GM18907 (cell line): ENCODE data around the gene MAP7D1.

ENCODE experiments used
- ATAC-seq: cut with Tn5 transposase; IDR thresholded peaks from one replicate; pipeline ENCODE4 v1.9.1; 2021; ENCODE audit warnings: mild to moderate bottlenecking, moderate library complexity; ENCODE audit not compliant: unreplicated experiment

MAP7D1 gene

DNA sequence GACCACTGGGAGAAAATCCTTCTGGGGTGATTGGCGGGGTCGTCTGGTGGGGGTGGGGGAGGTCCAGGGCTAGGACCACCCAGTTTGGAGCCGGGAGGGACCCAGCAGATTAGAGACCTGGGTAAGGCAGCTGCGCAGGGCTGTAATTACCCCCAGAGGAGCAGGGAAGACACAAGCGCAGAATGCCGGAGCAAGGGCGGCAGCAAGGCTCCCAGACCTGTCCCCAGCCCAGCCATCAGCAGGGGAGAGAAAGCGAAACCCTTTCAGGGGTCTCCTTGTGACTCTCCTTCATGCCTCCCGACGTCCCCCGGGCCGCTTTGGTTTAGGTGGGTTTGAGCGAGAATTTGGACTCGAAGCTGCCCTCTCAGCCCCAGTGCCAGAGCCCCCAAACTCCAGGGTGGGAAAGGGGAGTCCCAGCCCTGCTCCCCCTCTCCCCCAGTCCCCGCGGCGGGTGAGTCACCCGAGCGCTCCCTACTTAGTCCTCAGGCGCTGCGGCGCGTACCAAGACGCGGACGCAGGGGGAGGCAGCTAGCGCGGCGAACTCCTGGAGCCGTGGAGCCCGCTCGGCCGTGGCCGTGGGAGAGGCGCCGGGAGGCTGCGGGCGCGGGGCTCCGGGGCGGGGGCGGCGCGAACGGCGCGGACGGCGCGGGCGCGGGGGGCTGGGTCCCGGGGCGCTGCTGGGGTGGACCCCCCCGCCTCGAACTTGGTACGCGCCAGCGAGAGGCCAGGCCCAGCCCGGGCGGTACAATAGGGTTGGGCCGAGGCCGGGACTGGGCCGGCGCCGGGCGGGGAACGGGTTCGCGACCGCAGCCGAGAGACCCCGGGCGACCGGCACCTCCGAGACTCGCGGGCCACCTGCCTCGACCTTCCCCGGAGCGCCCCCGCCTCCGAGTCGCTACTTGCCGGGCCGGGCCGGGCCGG is at the start of gene MAP7D1:
Gene MAP7D1, plus strand, starts transcription at position 753 of the 921 bp plus-strand sequence. CDS start 258 bp downstream, outside the sequence.
- peak; percentile 56 for ATAC-seq

DNA sequence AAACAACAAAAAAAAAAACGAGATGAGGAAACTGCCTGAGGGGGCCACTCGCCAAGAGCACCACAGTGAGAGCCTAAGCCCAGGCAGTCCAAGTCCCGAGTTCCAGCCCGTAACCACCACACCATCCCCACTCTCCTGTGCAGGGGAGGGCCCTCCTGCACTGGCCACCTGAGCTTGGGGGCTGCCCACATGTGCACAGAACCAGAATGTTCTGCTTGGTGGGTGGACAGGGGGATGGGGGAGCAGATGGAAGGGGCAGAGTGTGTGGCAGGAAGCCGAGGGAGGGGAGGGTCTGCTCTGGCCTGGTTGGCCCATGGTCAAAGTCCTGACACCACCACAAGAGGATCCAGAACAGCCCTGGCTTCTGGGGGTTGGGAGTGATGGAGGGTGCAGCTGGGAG is 49.7 kb upstream of the MAP7D1 start:
- no peak for ATAC-seq

DNA sequence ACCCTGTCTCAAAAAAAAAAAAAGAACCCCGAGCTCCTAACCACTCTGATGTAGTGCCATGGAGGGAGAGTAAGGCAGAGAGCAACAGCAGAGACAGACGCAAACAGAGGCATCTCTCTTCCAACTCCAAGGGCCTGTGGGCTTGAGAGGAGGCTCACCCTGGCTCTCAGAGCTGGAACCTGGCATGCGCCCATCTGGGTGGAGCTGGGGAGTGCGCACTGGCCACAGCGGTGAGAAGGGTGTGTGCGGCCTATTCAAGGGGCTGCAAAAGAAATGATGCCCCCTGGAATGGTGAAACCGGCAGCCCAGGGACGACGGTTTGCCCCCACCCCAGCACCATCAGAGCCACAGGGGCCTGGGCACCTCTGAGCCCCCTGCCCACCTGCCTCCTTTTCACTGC is 48.6 kb upstream of the MAP7D1 start:
- ATAC-seq = no peak

DNA sequence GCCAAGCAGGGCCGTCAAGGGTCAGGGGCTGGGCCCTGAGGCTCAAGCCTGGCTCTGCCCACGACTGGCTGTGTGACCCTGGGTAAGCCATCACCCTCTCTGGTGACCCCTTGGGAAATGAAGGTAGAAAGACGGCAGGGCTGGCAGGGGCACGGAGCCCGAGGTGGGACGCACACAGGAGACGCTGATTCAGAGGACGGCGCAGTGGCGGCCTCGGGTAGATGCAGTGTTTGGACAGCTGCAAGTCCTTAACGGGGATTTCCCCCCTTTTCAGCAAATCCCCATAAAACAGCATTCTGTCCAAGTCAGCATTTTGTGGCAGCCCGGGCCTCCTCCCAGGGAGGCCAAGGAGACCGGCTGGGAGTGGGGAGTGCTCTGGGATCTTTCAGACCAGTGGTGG is 47.6 kb upstream of the MAP7D1 start:
- ATAC-seq = no peak

DNA sequence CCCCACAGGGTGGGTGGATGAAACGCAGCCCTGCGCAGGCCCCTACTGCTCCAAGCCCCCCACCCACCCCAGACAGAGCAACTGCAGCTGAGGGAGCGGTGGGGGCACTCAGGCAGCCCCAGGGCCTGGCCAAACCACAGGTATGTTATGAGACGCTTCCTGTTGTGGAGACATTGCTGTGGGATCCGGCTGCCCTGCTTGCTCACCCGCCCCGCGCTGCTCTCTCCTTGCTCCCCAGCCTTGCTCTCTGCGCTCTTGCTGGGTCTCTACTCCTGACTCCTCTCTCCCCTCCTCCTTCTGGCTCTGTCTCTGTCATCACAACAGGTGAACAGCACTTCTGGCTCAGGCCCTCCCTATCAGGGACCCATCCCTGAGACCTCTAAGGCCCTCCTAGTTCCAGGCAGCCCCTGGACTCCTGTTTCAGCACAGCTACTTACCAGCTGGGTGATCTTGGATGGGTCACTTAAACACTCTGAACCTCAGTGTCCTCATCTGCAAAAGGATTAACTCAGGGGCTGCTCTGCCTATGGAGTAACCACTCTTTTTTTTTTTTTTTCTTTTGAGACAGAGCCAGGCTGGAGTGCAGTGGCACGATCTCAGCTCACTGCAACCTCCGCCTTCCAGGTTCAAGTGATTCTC is 46.8 kb upstream of the MAP7D1 start:
- no peak for ATAC-seq

DNA sequence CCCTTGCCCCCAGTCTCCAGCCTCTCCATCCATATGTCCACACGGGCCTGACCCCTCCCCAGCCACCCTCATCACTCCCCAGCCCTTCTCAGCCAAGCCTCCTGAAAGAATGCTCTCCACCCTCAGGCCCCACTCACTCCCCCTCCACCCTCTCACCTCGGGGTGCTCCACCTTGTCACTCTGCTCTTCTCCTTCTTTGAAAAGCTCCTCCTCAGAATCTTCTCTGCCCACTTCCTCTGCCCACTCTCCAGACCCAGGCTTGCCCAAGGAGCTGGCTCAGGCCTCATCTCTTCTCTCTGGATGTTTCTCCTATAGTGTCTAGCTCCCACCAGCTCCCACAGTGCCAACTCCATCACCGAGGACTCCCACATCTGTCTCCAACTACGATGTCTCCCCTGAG is 44.8 kb upstream of the MAP7D1 start:
- ATAC-seq = no peak

DNA sequence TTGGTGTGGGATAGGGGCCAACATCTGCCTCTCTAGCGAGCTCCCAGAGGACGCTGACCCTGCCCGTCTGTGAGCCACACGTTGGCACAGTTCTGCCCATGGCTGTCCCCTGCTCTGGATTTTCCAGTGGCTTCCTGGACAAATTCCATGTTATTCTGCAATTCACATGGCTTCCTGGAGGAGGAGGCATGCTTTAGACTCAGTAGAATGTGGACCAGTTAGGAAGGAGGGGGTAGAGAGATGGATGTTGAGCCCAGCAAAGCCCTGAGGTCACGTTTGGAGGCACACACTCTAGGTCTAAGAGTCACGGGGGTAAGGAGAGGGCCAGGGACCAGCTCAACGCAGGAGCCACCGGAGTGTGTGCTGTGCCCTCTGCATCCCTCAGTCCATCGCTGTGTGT is 43.1 kb upstream of the MAP7D1 start:
- ATAC-seq = no peak

DNA sequence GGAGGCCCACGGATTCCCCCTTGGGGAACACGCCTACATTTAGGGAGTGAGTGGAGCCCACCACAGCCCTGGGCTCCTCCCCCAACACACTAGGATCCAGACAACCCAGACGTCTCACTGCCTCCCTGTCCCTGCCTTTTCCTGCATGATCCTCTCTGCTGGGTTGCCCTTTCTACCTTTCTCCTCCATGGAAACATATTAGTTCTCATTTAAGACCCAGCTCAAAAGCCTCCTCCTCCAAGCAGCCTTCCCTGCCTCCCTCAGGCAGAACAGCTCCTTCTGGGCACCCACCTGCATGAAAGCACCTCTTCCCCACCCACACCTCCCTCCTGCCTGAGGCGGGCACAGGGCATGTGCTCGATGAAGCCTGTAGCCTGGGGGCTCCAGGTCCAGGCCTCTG is 41.6 kb upstream of the MAP7D1 start:
- no peak for ATAC-seq

DNA sequence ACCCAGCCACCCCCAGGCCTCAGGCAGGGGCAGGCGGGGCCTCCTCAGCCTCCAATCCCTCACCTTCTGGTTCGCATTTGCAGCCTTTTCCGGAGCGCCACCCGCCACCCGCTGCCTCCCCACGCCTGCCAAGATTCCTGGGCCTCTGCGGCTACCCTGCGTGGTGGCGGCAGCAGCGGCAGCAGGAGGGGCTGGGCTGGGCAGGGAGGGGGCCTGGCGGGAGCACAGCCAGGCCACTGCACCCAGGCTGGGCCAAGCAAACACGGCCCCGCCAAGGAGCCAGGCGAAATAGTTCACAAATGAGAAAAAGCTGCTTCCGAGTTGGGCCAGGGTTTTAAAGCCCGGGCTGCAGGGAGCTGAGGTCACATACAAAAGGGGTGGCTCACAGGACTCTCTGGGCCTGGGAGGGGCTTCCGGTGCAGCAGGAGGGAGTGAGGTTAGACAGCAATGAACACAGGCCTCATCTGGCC is 40.7 kb upstream of the MAP7D1 start:
- no peak for ATAC-seq

DNA sequence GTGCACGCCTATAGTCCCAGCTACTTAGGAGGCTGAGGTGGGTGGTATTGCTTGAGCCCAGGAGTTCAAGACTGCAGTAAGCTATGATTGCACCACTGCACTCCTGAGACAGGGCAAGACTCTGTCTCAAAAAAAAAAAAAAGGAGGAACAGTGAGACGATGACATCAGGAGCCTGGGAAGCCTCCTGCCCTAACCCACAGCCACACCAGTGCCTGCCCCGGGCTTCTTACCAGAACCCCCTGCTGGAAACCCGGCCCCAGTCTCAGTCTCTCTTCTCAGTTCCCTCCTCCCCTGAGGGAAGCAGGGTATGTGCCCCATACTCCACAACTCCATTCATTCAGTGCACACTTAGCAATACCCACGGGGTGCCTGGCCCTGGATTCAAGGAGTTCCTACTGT is 40.0 kb upstream of the MAP7D1 start:
- ATAC-seq = no peak

DNA sequence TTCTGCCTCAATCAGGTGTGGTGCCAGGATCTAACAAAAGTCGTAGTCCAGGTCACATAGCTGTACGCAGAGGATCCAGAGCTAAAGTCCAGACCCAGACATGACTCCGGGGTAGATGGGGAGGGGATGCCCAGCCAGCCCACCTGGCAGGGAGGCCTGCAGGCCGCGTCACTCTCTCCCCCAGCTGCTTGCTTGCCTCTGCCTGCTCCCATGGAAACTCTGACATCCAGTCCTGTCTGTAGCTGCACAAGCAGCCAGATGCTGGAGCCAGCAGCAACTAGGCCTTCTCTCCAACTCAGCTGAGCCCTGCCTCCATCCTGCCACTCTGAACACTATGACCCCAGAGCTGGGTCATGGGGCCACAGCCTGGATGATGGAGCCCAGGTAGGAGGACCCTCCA is 39.1 kb upstream of the MAP7D1 start:
- ATAC-seq = no peak

DNA sequence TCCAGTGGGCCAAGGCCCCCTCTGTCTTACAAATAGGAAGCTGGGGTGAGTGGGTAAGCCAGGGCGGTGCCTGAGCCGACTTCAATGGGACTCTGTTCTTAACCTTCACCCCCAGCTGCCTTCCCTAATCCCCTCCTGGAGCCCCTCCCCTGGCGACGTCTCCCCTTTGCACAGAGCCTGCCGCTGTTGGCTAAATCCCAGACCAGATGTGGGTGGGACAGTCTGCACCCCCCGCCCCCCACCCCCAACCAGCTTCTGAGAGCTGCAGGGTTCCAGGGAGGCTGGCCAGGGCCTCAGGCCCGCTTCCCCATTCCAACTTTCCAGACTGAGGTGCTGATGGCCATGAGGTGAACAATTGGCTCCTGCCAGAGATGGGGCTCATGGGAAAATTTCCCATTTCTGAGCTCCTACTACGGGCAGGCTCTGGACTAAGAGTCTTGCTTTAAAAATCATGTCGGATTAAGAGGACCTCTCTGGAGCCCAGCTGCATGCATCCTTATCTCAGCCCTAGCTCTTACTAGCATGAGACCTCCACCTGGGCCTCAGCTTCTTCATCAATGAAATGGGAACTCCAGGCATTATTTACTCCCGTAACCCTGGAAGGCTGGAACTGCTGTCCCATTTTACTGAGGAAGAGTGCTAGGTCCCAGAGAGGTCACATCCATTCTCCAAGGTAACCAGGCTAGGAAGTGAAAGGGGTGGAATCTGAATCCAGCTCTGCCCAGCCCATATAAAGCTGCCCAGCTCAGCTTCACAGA is 37.3 kb upstream of the MAP7D1 start:
- ATAC-seq = no peak

DNA sequence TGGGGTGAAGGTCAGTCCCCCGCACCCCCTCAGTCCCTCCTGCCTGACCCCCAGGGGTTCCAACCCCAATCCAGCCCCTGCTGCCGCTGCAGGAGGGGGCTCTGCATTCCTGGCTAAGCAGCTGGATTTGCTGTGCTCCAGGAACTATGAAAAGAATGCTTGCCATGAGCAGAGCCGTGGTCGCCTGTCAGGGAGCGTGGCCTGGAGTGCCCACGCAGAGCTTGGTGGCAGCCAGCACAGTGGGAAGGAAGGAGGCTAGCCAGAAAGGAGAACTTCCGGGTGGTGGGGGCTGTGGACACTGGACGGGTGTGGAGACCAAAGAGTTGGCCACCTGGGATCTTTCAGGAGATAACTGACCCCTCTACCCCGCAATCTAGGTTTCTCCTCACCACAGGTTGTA is 36.5 kb upstream of the MAP7D1 start:
- no peak for ATAC-seq

DNA sequence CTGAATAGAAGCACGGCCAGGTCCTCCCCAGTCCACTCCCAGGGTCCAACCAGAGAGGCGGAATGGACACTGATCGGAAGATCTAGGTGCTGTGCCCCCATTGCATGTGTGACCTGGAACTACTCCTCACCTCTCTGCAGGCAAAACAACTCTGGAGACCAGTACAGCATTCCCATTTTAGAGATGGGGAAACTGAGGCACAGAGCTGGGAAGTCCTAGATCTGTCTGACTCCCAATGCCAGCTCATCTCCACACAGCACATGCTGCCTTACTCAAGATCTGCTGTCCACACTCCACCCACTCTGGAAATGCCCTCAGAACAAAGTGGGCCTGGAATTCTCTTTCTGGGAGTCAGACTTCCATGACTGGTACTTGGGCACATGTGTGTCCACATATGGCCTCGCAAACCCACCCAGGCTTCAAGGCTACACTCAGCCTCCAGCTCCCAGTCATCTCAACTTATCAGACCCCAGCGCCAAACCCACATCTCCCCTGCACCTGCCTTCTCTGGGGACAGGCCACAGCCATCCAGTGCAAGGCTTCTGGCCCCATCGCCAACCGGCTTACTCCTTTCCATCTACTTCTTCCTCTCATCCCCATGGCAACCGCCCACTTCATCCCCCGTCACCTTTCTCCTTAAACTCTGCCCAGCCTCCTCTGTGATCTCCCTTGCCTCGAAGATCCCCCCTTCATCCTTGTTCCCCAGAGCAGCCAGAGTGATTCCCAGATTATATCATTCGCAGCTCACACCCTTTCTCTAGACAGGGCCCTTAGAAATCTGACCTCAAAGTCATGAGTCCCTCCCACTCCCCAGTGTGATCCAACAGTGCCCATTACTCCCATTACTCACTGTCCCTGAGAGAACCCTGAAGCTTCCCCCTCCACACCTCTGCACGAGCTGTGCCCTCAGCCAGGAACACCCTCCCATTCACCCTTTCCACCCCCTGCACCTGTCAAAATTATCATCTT is 33.6 kb upstream of the MAP7D1 start:
- ATAC-seq = no peak

DNA sequence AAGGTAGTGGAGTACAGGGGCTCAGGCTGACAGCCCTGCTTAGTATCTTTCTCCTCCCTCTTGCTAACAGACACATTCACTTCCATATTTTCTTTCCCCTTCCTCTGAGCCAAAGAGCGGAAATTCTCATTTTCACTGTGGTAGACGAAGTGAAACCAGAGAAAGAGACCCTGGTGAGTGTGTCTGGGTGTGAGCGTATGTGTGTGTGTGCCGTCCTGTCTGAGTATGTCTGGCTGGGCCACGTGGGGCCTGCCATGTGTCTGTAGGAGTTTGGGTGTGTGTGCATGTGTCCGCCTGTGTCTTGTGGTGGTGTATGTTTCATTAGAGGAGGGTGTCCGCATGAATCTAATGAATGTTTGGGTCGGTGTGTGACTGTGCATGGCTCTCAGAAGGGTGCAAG is 32.6 kb upstream of the MAP7D1 start:
- no peak for ATAC-seq

DNA sequence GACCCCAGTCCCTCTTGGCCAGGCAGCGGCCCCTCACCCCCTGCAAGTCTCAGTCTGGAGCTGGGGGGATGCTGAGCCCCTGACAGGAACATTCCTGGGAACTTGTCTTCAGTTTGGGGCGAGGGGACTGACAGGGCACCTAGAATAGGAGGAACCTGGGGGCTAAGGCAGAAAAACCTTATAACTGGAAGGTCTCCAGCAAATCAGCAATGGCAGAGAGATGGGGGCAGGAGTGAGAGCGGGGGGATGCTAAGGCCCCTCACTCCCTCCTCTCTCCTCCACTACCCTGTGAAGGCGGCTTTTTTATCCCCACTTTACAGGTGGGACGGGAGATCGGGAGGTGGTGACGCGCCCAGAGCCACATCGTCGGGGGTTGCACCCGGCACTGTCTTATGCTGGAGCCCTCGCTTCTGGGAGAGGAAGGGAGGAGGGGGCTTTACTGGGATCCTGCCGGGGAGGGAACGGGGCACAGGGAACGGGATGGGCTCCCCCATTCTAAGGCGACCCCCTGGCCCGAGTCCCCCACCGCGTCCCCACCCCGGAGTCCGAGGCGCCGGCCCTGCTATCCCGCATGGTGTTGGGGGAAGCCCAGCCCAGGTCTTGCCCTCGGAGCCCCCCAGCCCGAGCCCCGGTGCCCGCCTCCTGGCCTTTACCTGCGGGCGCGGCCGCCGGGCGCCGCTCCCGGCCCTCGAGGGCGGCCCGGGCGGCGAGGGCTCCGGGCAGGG is 31.4 kb upstream of the MAP7D1 start:
- ATAC-seq = no peak

DNA sequence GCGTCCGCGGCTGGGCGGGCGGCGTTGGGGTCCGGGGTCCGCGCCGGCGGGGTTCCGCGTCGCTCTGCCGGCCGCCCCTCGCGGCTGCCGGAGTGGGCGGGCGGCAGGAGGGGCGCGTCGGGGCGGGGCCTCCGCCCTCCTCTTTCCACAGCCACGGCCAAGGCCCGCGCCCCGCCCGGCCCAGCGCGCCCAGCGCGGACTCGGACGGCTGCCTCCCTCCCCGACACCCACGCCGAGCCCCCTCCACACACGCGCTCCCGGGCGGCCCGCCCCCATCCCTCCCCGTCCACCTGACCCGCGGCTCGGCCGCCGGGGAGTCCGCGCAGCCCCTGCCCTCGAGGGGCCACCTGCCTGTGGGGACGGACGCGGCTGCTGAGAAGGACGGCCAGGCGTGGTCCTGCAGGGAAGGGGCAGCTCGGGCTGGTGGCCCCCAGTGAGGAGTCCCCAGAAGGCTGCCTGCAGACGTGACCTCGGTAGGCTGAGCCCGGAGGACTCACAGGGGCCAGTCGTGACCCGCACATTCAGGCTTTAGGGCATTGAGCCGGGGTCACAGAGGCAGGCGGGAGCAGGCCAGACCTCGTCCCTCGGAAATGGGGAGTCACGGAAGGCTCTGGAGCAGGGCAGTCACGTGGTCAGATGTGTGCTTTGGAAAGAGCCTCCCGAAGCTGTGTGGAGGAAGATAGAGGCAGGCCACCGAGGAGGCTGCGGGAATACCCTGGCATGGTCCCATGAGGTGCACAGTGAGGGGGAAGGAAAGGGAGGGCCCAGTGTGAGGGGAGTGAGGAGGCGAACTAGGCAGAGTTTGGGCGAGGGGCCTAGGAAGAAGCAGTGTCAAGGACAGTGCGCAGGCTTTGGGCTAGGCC is 30.6 kb upstream of the MAP7D1 start, which contains the start of gene COL8A2:
Gene COL8A2, minus strand, starts transcription at position 94 of the 863 bp plus-strand sequence. CDS start 24,980 bp downstream, outside the sequence.
- ATAC-seq = no peak

DNA sequence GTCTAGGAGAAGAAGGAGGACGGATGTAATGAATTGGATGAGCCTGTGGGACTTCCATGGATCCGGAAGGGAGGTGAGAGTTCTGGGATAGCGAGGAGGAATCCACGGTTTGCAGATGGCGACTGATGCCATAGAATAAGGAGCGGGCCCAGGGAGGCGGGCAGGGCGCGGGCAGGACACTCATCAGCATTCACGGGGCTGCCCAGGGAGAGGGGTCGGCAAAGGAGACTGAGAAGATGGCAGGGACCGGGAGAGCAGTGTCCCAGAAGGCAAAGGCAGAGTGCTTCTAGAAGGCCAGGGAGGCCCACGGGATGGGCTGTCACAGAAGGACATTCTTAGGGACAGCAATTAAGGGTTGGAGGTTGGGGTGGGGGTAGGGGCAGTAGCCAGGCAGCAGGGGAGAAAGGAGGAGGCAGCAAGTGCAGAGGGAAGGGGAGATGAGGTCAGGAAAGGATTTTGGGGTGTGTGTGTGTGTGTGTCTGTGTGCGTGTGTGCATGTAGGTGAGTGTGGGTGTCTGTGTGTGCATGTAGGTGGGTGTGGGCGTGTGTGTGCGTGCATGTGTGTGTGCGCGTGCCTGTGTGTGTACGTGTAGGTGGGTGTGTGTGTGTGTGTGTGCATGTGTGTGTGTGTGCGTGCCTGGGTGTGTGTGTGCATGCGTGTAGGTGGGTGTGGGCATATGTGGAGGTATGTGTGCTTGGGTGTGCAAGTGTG is 29.8 kb upstream of the MAP7D1 start:
- no peak for ATAC-seq
